CD4-positive, alpha-beta T cell (primary cell): ENCODE results near the gene FLYWCH1. TPM values are rescaled to one million over a fixed set of nuclear protein-coding genes. Genes with fewer than 3 reads are reported as not detected.

ENCODE experiments used
- ATAC-seq: fragments of 200-7000 bp; cut with Tn5 transposase; one replicate; pipeline ENCODE4 v1.10.0; 2022; ENCODE audit warnings: mild to moderate bottlenecking; ENCODE audit not compliant: poor library complexity
- CTCF ChIA-PET: fragments of 350-600 bp; sonication (Branson Sonifier 250); formaldehyde crosslinking; loops from one replicate; lab custom pipeline; 2021; ENCODE audit warnings: antibody characterized with exemption, inconsistent platforms; lab: Charles Lee
- POLR2A ChIA-PET: fragments of 350-600 bp; sonication (Branson Sonifier 250); formaldehyde crosslinking; loops from one replicate; lab custom pipeline; 2021; ENCODE audit warnings: antibody characterized with exemption, inconsistent platforms; lab: Charles Lee
- DNase-seq, 14 experiments: peaks; one replicate each; pipeline ENCODE4 v3.0.0-alpha.2; 2013 to 2020; ENCODE audit warnings: mixed read lengths in 2 of 14
- H3K27ac ChIP-seq, 2 donors: one replicate each; pipeline versions ENCODE4 v1.5.1 to v1.7.0; 2013; ENCODE audit warnings: low read length in 2 of 2, low read depth in 1 of 2, mild to moderate bottlenecking in 1 of 2
- H3K27me3 ChIP-seq, 2 experiments: 1 replicate in 1 of 2; 2 replicates in 1 of 2; pipeline versions ENCODE4 v1.6.1 to v1.7.0; 2013; ENCODE audit warnings: low read length in 2 of 2, control low read depth in 1 of 2, mild to moderate bottlenecking in 1 of 2, moderate library complexity in 1 of 2; ENCODE audit not compliant: insufficient read depth in 2 of 2, control insufficient read depth in 1 of 2
- H3K36me3 ChIP-seq: one replicate; pipeline ENCODE4 v1.6.1; 2013; ENCODE audit warnings: low read length, control low read depth; ENCODE audit not compliant: insufficient read depth
- H3K4me1 ChIP-seq: one replicate; pipeline ENCODE4 v1.6.1; 2013; ENCODE audit warnings: low read length, control low read depth; ENCODE audit not compliant: insufficient read depth
- H3K4me3 ChIP-seq: one replicate; pipeline ENCODE4 v1.5.1; 2013; ENCODE audit warnings: mild to moderate bottlenecking, low read length, moderate library complexity
- H3K9me3 ChIP-seq, 2 experiments: 1 replicate in 1 of 2; 2 replicates in 1 of 2; pipeline versions ENCODE4 v1.6.1 to v1.7.0; 2013; ENCODE audit warnings: low read length in 2 of 2, mild to moderate bottlenecking in 2 of 2, control low read depth in 1 of 2, moderate library complexity in 1 of 2; ENCODE audit not compliant: control insufficient read depth in 1 of 2, insufficient read depth in 1 of 2
- H3K27ac Mint-ChIP-seq: one replicate; pipeline ENCODE4 v1.8.0; 2020; ENCODE audit warnings: mixed read lengths
- H3K27me3 Mint-ChIP-seq: one replicate; pipeline ENCODE4 v1.8.0; 2021; ENCODE audit warnings: mixed read lengths
- H3K36me3 Mint-ChIP-seq: one replicate; pipeline ENCODE4 v1.8.0; 2021; ENCODE audit warnings: low read depth, mixed read lengths
- H3K4me1 Mint-ChIP-seq: one replicate; pipeline ENCODE4 v1.8.0; 2021; ENCODE audit warnings: low read depth, mixed read lengths
- H3K4me3 Mint-ChIP-seq: one replicate; pipeline ENCODE4 v1.8.0; 2020; ENCODE audit warnings: mild to moderate bottlenecking, mixed read lengths
- H3K9me3 Mint-ChIP-seq: one replicate; pipeline ENCODE4 v1.8.0; 2020; ENCODE audit warnings: mixed read lengths
- intact Hi-C, 2 experiments: fragments of 100-400 bp; cut with DNase I in 1 of 2; cut with micrococcal nuclease in 1 of 2; formaldehyde crosslinking; loops; one replicate each; pipeline versions ENCODE4 v1.15.1 to v1.9.0; 2023 to 2025; cut with DNase I, micrococcal nuclease
- polyA plus RNA-seq, 2 donors: library from polyadenylated mRNA; unstranded; fragments of 120-200 nt; gene quantifications; one replicate each; pipeline ENCODE4 v1.2.1, GENCODE V29; 2013
- total RNA-seq, 174 experiments: library from RNA in 2 of 174; stranded (reverse) in 2 of 174; gene quantifications; one replicate each; pipeline ENCODE4 v1.2.3 and lab custom pipeline; 2021 to 2026
- TF ChIP-seq, protein P1 (sequence below): fragments of 200-600 bp; IDR thresholded peaks from one replicate; pipeline ENCODE4 v1.8.0; 2022; ENCODE audit warnings: antibody characterized with exemption, mild to moderate bottlenecking

FLYWCH1 gene
- 10 to 100 TPM; 84.8 to 97.0 TPM for total RNA-seq
- polyA plus RNA-seq (2013, experiment 1 of 2), result 39.2 TPM
- 61.1 TPM for polyA plus RNA-seq (2013, experiment 2 of 2)
- total RNA-seq (lab: John Stamatoyannopoulos, UW), result 16.3 to 188 (median 75.3) reads per million in 172 experiments

DNA sequence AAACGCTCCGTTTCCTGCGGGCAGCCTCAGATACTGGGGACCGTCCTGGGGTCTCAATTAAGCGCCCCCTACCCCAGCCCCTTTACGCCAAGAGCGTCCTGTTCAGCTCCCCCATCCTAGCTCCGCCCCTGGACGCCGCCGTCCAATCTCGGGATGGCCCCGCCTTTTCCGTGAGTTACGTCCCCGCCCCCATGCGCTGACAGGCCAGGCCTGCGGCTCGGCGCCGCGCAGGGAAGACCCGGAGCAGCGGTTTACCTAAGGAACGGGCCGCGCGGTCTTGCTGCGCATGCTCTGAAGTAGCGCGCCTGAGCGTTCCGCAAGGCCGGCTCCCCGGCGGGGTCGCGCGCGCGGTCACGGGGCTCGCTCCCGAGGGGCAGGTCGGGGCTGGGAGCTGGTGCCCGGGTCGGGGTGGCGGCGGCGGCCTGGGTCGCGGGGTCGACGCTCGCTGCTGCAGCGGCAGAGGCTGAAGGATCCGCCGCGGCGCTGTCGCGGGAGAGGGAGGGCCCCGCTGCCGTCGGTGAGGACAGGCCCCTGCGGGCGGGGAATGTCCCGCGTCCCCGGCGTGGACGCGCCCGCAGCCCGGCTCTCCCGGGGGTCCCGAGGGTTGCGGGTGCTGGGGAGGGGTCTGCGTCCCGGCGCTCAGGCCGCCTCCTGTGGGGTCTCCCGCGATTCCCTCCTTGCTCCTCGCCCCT is at the start of gene FLYWCH1:
FLYWCH1 (plus strand) TSS at position 294 of the 692 bp plus-strand sequence. CDS start 17,755 bp downstream, outside the sequence.
- intact Hi-C loops, result loop anchor here in 1 of 2 experiments (5.0 kb wide), 1 partner anchor 71 kb away; the partner anchor contains the start of gene PKMYT1
- peaks cover 13% of the 10 kb centered on the region for H3K36me3 ChIP-seq
- no peaks in the 10 kb centered on the region for H3K9me3 ChIP-seq
- no peaks in the 10 kb centered on the region for H3K27me3 Mint-ChIP-seq
- H3K4me1 Mint-ChIP-seq, result peaks cover 32% of the 10 kb centered on the region
- TF ChIP-seq, protein P1, sequence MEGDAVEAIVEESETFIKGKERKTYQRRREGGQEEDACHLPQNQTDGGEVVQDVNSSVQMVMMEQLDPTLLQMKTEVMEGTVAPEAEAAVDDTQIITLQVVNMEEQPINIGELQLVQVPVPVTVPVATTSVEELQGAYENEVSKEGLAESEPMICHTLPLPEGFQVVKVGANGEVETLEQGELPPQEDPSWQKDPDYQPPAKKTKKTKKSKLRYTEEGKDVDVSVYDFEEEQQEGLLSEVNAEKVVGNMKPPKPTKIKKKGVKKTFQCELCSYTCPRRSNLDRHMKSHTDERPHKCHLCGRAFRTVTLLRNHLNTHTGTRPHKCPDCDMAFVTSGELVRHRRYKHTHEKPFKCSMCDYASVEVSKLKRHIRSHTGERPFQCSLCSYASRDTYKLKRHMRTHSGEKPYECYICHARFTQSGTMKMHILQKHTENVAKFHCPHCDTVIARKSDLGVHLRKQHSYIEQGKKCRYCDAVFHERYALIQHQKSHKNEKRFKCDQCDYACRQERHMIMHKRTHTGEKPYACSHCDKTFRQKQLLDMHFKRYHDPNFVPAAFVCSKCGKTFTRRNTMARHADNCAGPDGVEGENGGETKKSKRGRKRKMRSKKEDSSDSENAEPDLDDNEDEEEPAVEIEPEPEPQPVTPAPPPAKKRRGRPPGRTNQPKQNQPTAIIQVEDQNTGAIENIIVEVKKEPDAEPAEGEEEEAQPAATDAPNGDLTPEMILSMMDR, result no peak
- ChIA-PET CTCF (interaction anchor here (1.0 to 4.0 kb wide), 7 partner anchors 9 to 218 kb away, joined by 3 to 19 read pairs (median 5); no protein-coding TSS in a partner anchor), POLR2A (interaction anchor here (0.6 to 3.7 kb wide), 18 partner anchors 8 to 1602 kb away, joined by 3 to 60 read pairs (median 4); partner anchors contain the start of genes ELOB, FLYWCH2, KCTD5 and SRRM2)
- peaks cover 28% of the 10 kb centered on the region for H3K36me3 Mint-ChIP-seq
- DNase-seq, result peak; percentile 97 to 99 (median 98)
- H3K27ac ChIP-seq, result peak within 1 kb of the TSS; percentile 46 to 70
- no peaks in the 10 kb centered on the region for H3K27me3 ChIP-seq
- ATAC-seq, result peak; percentile 96
- peak within 1 kb of the TSS; percentile 96 for H3K4me3 Mint-ChIP-seq
- peak within 1 kb of the TSS; percentile 75 for H3K4me3 ChIP-seq
- H3K9me3 Mint-ChIP-seq, result no peaks in the 10 kb centered on the region
- peak within 1 kb of the TSS; percentile 83 for H3K27ac Mint-ChIP-seq
- peaks cover 21% of the 10 kb centered on the region for H3K4me1 ChIP-seq

DNA sequence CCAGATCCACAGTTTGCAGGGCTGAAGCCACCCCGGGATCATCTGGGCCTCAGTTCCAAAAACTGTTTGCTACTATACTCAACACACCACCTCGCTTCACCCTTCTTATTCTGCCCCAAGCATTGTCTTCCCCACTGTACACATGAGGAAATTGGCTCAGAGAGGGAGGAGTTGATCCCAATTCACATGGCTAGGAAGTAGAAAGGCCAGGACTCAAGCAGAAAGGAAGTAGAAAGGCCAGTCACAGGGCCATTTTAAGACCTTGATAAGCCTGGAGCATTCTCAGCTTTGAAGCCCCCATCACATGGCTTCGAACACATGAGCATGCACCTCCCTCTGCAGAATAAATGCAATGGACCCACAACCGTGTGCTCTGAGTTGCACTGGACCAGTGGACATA is 46.1 kb upstream of the FLYWCH1 start:
- CTCF ChIA-PET, result interaction anchor here (1.7 kb wide), 1 partner anchor 27 kb away, joined by 7 read pairs; no protein-coding TSS in a partner anchor

DNA sequence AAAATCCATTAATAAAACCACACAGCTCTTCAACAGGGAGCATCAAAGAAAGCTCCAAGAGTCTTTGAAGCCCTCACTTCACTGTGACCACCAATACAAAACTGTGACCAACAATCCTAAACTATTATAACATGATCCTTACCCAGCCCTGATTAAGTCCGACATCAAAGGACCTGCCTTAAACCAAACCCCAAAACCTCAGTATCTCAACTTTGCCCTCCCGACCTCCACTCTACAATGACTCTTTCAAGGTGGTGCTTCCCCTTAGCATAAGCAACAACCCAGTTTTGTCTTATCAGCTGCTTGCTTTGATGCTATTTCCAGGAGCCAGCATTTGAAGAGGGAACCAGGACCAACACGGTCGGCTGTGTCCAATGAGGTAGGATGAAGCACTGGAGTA is 45.3 kb upstream of the FLYWCH1 start:
- Mint-ChIP-seq H3K4me3 (peak overlapping the region; percentile 21), H3K27me3 (peaks cover 2% of the 10 kb centered on the region), H3K4me1 (peaks cover 20% of the 10 kb centered on the region), H3K27ac (no peak overlapping the region), H3K9me3 (no peaks in the 10 kb centered on the region), H3K36me3 (no peaks in the 10 kb centered on the region)
- TF ChIP-seq, protein P1, result no peak
- H3K27me3 ChIP-seq, result no peaks in the 10 kb centered on the region
- peaks cover 18% of the 10 kb centered on the region for H3K4me1 ChIP-seq
- POLR2A ChIA-PET, result interaction anchor here (1.2 kb wide), 1 partner anchor 46 kb away, joined by 3 read pairs; no protein-coding TSS in a partner anchor
- intact Hi-C loops, result loop anchor here in 1 of 2 experiments (5.0 kb wide), 2 partner anchors 89 to 144 kb away; partner anchors contain the start of genes ELOB and PRSS27
- no peaks in the 10 kb centered on the region for H3K36me3 ChIP-seq
- ATAC-seq (no peak), DNase-seq (peak in 1 of 14 experiments; percentile 4)
- H3K27ac ChIP-seq, result no peak overlapping the region
- H3K4me3 ChIP-seq, result no peak overlapping the region
- no peaks in the 10 kb centered on the region for H3K9me3 ChIP-seq
- CTCF ChIA-PET, result interaction anchor here (1.7 kb wide), 1 partner anchor 27 kb away, joined by 7 read pairs; no protein-coding TSS in a partner anchor

More for the DNA sequence above, 46.1 kb upstream of the FLYWCH1 start:
- H3K4me3 Mint-ChIP-seq, result no peak overlapping the region
- peaks cover 7% of the 10 kb centered on the region for H3K27me3 Mint-ChIP-seq
- no peak overlapping the region for H3K27ac ChIP-seq
- intact Hi-C loops, result loop anchor here in 1 of 2 experiments (5.0 kb wide), 2 partner anchors 88 to 143 kb away; partner anchors contain the start of genes ELOB and PRSS27
- H3K4me1 Mint-ChIP-seq, result peaks cover 20% of the 10 kb centered on the region
- no peak for DNase-seq
- POLR2A ChIA-PET, result no interaction called here
- H3K27me3 ChIP-seq, result no peaks in the 10 kb centered on the region
- TF ChIP-seq, protein P1, result no peak
- H3K4me1 ChIP-seq, result peaks cover 18% of the 10 kb centered on the region
- H3K9me3 ChIP-seq, result peaks cover 0 to 6% of the 10 kb centered on the region in 2 experiments
- H3K9me3 Mint-ChIP-seq, result no peaks in the 10 kb centered on the region
- no peak for ATAC-seq
- H3K4me3 ChIP-seq, result no peak overlapping the region
- no peak overlapping the region for H3K27ac Mint-ChIP-seq
- H3K36me3 ChIP-seq, result no peaks in the 10 kb centered on the region
- H3K36me3 Mint-ChIP-seq, result no peaks in the 10 kb centered on the region
